ENCODE data around the gene KCNA5. TPM values are rescaled to one million over a fixed set of nuclear protein-coding genes. Genes with fewer than 3 reads are reported as not detected.

Gene KCNA5
- not detected in 2 replicates for total RNA-seq

DNA sequence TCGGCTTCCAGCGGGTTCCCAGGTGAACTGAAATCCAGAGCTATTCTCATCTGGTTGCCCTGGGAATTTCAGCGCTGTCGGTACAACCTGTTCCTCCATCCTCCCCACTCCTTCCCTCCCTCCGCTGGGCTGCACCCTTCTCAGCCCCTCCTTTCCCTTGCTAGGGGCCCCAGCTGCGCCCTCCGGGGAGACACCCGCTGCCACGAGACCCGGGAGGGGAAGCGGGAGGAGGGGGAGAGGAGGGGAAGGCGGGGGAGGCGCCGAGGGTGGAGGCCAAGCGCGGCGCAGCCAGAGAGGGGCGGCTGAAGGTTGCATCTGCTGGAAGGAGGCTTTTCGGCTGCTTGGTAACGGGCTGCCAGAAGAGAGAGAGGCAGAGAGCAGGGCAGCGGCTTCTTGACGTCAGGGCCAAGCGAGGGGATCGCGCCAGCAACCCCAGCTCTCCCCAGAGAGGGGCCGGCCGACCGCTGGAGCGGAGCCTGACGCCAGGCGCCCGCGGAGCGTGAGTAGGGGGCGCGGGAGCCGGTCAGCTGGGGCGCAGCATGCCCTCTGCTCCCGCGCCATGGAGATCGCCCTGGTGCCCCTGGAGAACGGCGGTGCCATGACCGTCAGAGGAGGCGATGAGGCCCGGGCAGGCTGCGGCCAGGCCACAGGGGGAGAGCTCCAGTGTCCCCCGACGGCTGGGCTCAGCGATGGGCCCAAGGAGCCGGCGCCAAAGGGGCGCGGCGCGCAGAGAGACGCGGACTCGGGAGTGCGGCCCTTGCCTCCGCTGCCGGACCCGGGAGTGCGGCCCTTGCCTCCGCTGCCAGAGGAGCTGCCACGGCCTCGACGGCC, at the start of gene KCNA5:
Gene KCNA5 (plus strand): TSS at position 291 of the 831 bp plus-strand sequence. CDS start 269 bp downstream, at position 560.

Other genes with a start within 250 kb of the KCNA5 start
- gene KCNA1, start 134.0 kb upstream of the KCNA5 start, total RNA-seq = under 0.01 TPM in 1 of 2 replicates, not detected in the other

All from smooth muscle cell of trachea (primary cell).